Nephron (organoid): ENCODE results near the gene NEU3.
"Not testable (repeated sequence)": the region's sequence is repeated elsewhere in the genome, so short reads cannot be mapped to it uniquely, and the experiment has no call there.

ENCODE experiments used
- H3K27ac Mint-ChIP-seq, 3 experiments: 2 replicates each; pipeline ENCODE4 v1.8.0; 2020; ENCODE audit warnings: mixed read lengths in 3 of 3, mild to moderate bottlenecking in 2 of 3, moderate library complexity in 1 of 3
- H3K27me3 Mint-ChIP-seq: 2 replicates; pipeline ENCODE4 v1.8.0; 2021; ENCODE audit warnings: low read depth, mild to moderate bottlenecking, moderate library complexity, mixed read lengths
- H3K36me3 Mint-ChIP-seq: 2 replicates; pipeline ENCODE4 v1.8.0; 2020; ENCODE audit warnings: low read depth, mixed read lengths
- H3K4me1 Mint-ChIP-seq: 2 replicates; pipeline ENCODE4 v1.8.0; 2020; ENCODE audit warnings: mixed read lengths
- H3K4me3 Mint-ChIP-seq, 3 experiments: 2 replicates each; pipeline ENCODE4 v1.8.0; 2020; ENCODE audit warnings: mild to moderate bottlenecking in 3 of 3, mixed read lengths in 3 of 3, moderate library complexity in 2 of 3
- H3K9me3 Mint-ChIP-seq: 2 replicates; pipeline ENCODE4 v1.8.0; 2020; ENCODE audit warnings: mixed read lengths
- TF ChIP-seq, protein P1 (sequence below), 3 experiments: fragments of 200-600 bp; sonication (generic); IDR thresholded peaks; one replicate each; pipeline ENCODE4 v1.5.0; 2021; ENCODE audit warnings: antibody characterized with exemption in 3 of 3; ENCODE audit not compliant: unreplicated experiment in 3 of 3

Gene NEU3

GRCh38 chr11:75033916-75034315 is 45.2 kb downstream of the NEU3 start:
- TF ChIP-seq, protein P1, sequence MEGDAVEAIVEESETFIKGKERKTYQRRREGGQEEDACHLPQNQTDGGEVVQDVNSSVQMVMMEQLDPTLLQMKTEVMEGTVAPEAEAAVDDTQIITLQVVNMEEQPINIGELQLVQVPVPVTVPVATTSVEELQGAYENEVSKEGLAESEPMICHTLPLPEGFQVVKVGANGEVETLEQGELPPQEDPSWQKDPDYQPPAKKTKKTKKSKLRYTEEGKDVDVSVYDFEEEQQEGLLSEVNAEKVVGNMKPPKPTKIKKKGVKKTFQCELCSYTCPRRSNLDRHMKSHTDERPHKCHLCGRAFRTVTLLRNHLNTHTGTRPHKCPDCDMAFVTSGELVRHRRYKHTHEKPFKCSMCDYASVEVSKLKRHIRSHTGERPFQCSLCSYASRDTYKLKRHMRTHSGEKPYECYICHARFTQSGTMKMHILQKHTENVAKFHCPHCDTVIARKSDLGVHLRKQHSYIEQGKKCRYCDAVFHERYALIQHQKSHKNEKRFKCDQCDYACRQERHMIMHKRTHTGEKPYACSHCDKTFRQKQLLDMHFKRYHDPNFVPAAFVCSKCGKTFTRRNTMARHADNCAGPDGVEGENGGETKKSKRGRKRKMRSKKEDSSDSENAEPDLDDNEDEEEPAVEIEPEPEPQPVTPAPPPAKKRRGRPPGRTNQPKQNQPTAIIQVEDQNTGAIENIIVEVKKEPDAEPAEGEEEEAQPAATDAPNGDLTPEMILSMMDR (IDR thresholded peaks at IDR 0.05; ENCODE audit: unreplicated experiment in 3 of 3): no peak
- Mint-ChIP-seq H3K27me3 (peaks cover 4% of the 10 kb centered on the region), H3K36me3 (no peaks in the 10 kb centered on the region), H3K4me1 (no peaks in the 10 kb centered on the region), H3K4me3 (no peak overlapping the region), H3K9me3 (no peaks in the 10 kb centered on the region), H3K27ac (no peak overlapping the region)

- peak overlapping the region in 1 of 3 experiments; percentile 65 for H3K27ac Mint-ChIP-seq
- TF ChIP-seq, protein P1 (IDR thresholded peaks at IDR 0.05; ENCODE audit: unreplicated experiment in 3 of 3): no peak
- no peaks in the 10 kb centered on the region for H3K4me1 Mint-ChIP-seq
- no peaks in the 10 kb centered on the region for H3K36me3 Mint-ChIP-seq
- no peak overlapping the region for H3K4me3 Mint-ChIP-seq
- H3K27me3 Mint-ChIP-seq: peaks cover 4% of the 10 kb centered on the region
- no peaks in the 10 kb centered on the region for H3K9me3 Mint-ChIP-seq
These were observed 46.5 kb downstream of the NEU3 start for GRCh38 chr11:75035256-75035655.

GRCh38 chr11:75035911-75036565 is 47.3 kb downstream of the NEU3 start:
- Mint-ChIP-seq H3K27ac (peak overlapping the region in 1 of 3 experiments; percentile 65), H3K27me3 (peaks cover 4% of the 10 kb centered on the region), H3K9me3 (no peaks in the 10 kb centered on the region), H3K4me3 (no peak overlapping the region), H3K4me1 (no peaks in the 10 kb centered on the region), H3K36me3 (no peaks in the 10 kb centered on the region)
- TF ChIP-seq, protein P1 (IDR thresholded peaks at IDR 0.05; ENCODE audit: unreplicated experiment in 3 of 3): no peak

DNA sequence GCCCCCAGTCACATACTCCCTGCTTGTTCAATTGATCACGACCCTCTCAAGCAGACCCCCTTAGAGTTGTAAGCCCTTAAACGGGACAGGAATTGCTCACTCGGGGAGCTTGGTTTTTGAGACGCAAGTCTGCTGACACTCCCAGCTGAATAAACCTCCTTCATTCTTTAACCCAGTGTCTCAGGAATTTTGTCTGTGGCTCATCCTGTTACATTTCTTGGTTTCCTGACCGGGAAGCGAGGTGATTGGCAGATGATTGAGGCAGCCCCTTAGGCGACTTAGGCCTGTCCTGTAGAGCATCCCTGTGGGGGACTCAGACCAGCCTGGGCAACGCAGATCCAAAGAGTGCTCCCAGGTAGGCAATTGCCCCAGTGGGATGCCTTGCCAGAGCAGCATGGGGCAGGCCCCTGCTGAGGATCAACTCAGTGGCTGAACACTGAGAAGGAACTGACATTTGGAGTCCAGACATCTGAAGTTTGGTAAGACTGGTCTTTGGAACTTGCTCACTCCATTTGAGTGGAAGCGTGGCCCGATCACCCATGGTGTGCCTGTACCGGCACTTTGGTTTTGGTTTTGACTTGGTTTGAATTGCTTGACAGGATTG is 51.5 kb downstream of the NEU3 start:
- Mint-ChIP-seq H3K4me3 (no peak overlapping the region), H3K36me3 (no peaks in the 10 kb centered on the region), H3K4me1 (no peaks in the 10 kb centered on the region), H3K9me3 (no peaks in the 10 kb centered on the region), H3K27ac (no peak overlapping the region), H3K27me3 (peaks cover 9% of the 10 kb centered on the region)
- TF ChIP-seq, protein P1 (IDR thresholded peaks at IDR 0.05; ENCODE audit: unreplicated experiment in 3 of 3): no peak

DNA sequence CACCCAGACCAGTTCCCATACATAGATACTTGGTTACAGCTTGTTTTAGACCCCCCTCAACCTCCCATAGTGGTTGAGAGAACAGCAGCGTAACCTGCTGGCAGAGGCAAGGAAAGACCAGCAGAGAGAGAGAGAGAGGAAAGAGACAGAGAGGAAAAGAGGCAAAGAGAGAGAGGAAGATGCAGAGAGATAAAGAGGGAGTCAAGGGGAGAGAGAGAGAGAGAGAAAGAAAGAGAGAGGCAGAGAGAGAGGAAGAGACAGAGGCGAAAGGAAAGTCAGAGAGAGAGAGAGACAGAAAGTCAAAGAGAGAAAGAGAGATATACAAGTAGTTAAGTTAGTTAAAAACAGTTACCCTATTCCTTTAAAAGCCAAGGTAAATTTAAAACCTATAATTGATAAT is 52.5 kb downstream of the NEU3 start:
- TF ChIP-seq, protein P1 (IDR thresholded peaks at IDR 0.05; ENCODE audit: unreplicated experiment in 3 of 3): no peak
- Mint-ChIP-seq H3K4me3 (no peak overlapping the region), H3K9me3 (no peaks in the 10 kb centered on the region), H3K27me3 (peaks cover 9% of the 10 kb centered on the region), H3K36me3 (no peaks in the 10 kb centered on the region), H3K4me1 (no peaks in the 10 kb centered on the region), H3K27ac (no peak overlapping the region)

DNA sequence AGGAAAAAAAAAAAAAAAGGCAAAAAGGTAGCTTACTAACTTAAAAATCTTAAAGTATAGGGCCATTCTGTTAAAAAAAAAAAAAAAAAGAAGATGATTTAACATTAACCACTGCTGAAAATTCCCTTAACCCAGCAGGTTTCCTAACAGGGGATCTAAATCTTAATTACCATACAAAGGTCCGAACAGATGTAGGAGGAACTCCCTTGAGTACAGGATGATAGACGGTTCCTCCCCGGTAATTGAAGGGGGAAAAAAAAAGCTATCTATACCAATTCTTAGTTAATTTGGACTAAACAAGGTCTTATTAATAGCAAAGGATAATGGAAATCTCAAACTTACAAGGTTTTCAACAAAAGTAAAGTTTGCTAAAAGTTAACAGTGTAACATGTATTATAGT is 53.1 kb downstream of the NEU3 start:
- not testable (repeated sequence) for H3K4me1 Mint-ChIP-seq, H3K27me3 Mint-ChIP-seq, H3K9me3 Mint-ChIP-seq, H3K27ac Mint-ChIP-seq, H3K4me3 Mint-ChIP-seq, H3K36me3 Mint-ChIP-seq

DNA sequence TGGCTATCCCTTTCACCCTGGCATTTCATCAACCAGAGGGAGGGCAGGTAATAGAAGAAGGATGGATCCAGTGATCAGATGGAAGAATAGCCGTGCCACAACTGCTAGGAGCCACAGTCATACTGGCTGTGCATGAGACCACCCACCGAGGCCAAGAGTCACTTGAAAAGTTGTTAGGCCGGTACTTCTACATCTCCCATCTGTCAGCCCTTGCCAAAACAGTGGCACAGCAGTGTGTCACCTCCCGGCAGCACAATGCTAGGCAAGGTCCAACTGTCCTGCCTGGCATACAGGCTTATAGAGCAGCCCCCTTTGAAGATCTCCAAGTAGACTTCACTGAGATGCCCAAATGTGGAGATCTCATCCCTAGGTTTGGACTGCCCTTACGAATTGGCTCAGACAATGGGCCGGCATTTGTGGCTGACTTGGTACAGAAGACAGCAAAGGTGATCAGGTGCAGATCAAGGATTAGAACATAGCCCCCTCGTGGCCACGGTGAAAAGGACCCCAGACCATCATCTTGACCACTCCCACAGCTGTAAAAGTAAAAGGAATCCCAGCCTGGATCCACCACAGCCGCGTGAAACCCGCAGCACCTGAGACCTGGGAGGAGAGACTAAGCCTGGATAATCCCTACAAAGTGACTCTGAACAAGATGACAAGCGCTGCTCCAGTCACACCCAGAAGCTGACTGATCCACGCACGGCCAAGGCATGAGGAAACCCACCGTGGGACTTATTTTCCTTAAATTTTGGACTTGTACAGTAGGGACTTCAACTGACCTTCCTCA is 55.8 kb downstream of the NEU3 start:
- H3K27me3 Mint-ChIP-seq, H3K4me1 Mint-ChIP-seq: not testable (repeated sequence)

GRCh38 chr11:75046668-75047067 is 57.9 kb downstream of the NEU3 start:
- H3K4me3 Mint-ChIP-seq, H3K27ac Mint-ChIP-seq, H3K36me3 Mint-ChIP-seq, H3K4me1 Mint-ChIP-seq: not testable (repeated sequence)
- H3K9me3 Mint-ChIP-seq: peaks cover 16% of the 10 kb centered on the region
- peaks cover 14% of the 10 kb centered on the region for H3K27me3 Mint-ChIP-seq

More for the DNA sequence above, 55.8 kb downstream of the NEU3 start:
- not testable (repeated sequence) for H3K36me3 Mint-ChIP-seq, H3K27ac Mint-ChIP-seq, H3K4me3 Mint-ChIP-seq, H3K9me3 Mint-ChIP-seq
